Measurements from ENCODE around the gene MPV17. TPM values are rescaled to one million over a fixed set of nuclear protein-coding genes. Genes with fewer than 3 reads are reported as not detected.
A peak's percentile ranks its signal among the peaks of the same experiment; 100 is the strongest.
"Not testable (repeated sequence)": the region's sequence is repeated elsewhere in the genome, so short reads cannot be mapped to it uniquely, and the experiment has no call there.

The MPV17 gene, protein sequence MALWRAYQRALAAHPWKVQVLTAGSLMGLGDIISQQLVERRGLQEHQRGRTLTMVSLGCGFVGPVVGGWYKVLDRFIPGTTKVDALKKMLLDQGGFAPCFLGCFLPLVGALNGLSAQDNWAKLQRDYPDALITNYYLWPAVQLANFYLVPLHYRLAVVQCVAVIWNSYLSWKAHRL
- total RNA-seq, result 37.2 TPM
- long read RNA-seq, transcript MPV17-203 (8 exons, 1,005 nt), result major isoform, 29 of 38 reads
- long read RNA-seq, partial matches to known transcripts, result 1 of 38 reads
- long read RNA-seq, other reads (novel, unspliced or antisense), result 1 of 38 reads

GRCh38 chr2:27322766-27323595, at the start of gene MPV17:
MPV17 (minus strand) TSS chr2:27323097; CDS start chr2:27322517, 580 bp downstream.
- ATAC-seq (ENCODE audit: poor library complexity) (peak; percentile 95), DNase-seq (peak; percentile 94)
- intact Hi-C loops (cut with DNase I), result no loop called here

GRCh38 chr2:27370816-27371620, 48.1 kb upstream of the MPV17 start:
- peak; percentile 61 for DNase-seq
- intact Hi-C loops (cut with DNase I), result no loop called here
- peak; percentile 47 for ATAC-seq (ENCODE audit: poor library complexity)

DNA sequence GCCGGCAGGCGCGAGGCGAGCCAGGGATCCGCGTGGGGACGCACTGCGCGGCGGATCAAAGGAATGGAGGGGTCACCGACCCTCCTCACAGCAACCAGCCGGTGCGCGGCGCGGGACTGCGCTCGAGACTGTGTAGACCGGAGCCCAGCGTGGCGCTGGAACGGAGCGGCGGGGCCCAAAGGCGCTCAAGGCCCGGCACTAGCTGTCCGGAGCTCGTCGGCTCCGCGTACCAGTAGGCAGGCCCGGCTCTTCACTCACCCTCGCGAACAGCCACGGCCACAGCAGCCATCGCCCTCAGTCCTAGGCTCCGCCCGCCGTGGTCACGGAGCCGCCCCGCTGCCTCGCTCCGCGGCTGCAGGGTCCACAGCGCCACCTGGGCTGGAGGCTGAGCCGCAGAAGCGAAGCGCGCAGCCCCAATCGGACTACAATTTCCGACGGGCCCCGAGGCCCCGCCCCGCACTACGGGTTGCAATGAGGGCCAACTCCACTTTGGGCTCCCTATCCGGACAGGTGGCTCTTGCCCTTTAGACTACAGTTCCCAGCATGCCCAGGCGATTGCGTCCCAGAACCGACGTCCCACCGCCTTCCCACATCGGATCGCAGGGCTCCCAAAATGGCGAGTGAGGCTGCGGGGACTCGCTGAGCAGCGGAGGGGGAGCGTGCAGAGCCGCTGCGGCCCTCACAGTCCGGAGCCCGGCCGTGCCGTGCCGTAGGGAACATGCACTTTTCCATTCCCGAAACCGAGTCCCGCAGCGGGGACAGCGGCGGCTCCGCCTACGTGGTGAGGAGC, 47.3 kb upstream of the MPV17 start, which contains the start of the genes EIF2B4 and SNX17:
EIF2B4 (minus strand) TSS at position 313 of the 790 bp plus-strand sequence; CDS start at position 289, 24 bp downstream.
SNX17 (plus strand) TSS at position 591 of the 790 bp plus-strand sequence; CDS start at position 719, 128 bp downstream.
- peak; percentile 99 for DNase-seq
- intact Hi-C loops (cut with DNase I), result no loop called here
- peak; percentile 95 for ATAC-seq (ENCODE audit: poor library complexity)

DNA sequence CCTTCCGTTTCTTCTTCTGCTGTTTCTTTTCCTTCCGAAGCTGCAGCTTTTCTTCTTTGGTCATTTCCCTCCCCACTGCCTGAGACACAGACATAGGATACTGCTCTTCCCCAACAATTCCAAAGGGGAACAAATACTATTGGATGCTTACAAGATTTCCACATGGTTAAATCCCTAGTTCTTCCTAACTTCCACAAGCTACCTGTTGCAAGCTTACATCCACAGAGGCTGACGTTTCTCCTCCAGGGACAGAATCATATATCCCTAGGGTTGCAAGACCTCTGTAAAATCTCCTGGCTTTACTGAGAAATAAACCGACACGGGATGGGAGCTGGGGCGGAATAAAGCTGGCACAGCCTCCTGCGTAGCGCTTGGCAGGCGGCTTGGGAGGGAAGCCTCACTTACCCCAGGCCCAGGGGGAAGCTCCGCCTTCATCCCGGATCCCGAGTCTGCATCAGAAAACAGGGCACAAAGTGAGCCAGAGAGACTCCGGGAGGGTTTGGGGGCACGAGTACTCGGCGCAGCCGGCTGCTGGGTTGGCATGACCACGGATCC, 46.7 kb upstream of the MPV17 start:
- ATAC-seq (ENCODE audit: poor library complexity), result peak; percentile 48
- DNase-seq, result no peak
- intact Hi-C loops (cut with DNase I), result no loop called here

GRCh38 chr2:27363933-27364332, 41.0 kb upstream of the MPV17 start:
- no peak for ATAC-seq (ENCODE audit: poor library complexity)
- intact Hi-C loops (cut with DNase I), result no loop called here
- no peak for DNase-seq

- no peak for ATAC-seq (ENCODE audit: poor library complexity)
- no peak for DNase-seq
- intact Hi-C loops (cut with DNase I), result no loop called here
These were observed 40.0 kb upstream of the MPV17 start for GRCh38 chr2:27362678-27363420.

GRCh38 chr2:27356382-27357181, 33.7 kb upstream of the MPV17 start, which contains the start of gene GTF3C2:
GTF3C2 (minus strand) TSS chr2:27356764; CDS start chr2:27343554, 13,210 bp downstream.
- intact Hi-C loops (cut with DNase I), result no loop called here
- DNase-seq (peak; percentile 96), ATAC-seq (ENCODE audit: poor library complexity) (peak; percentile 99)

GRCh38 chr2:27356056-27356381, 33.1 kb upstream of the MPV17 start:
- intact Hi-C loops (cut with DNase I), result no loop called here
- peak; percentile 63 for DNase-seq

GRCh38 chr2:27354597-27354927, 31.7 kb upstream of the MPV17 start:
- intact Hi-C loops (cut with DNase I), result no loop called here
- ATAC-seq (ENCODE audit: poor library complexity), result no peak
- no peak for DNase-seq

More at GRCh38 chr2:27356056-27356381, 33.1 kb upstream of the MPV17 start:
- ATAC-seq (ENCODE audit: poor library complexity), result peak; percentile 10

- ATAC-seq (ENCODE audit: poor library complexity) (no peak), DNase-seq (no peak)
- intact Hi-C loops (cut with DNase I), result no loop called here
These were observed 31.1 kb upstream of the MPV17 start for GRCh38 chr2:27353762-27354596.

DNA sequence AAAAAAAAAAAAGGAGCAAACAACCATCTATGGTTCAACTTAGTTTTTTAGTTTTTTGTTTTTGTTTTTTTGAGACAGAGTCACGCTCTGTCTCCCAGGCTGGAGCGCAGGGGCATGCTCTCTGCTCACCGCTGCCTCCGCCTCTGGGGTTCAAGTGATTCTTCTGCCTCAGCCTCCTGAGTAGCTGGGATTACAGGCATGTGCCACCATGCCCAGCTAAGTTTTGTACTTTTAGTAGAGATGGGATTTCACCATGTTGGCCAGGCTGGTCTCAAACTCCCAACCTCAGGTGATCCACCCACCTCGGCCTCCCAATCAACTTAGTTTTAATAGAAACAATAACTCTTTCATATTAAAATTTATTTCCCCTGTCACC, 30.5 kb upstream of the MPV17 start:
- DNase-seq; intact Hi-C loops (cut with DNase I); ATAC-seq (ENCODE audit: poor library complexity): not testable (repeated sequence)

GRCh38 chr2:27351802-27352598, 29.1 kb upstream of the MPV17 start:
- DNase-seq (no peak), ATAC-seq (ENCODE audit: poor library complexity) (no peak)
- intact Hi-C loops (cut with DNase I), result no loop called here

DNA sequence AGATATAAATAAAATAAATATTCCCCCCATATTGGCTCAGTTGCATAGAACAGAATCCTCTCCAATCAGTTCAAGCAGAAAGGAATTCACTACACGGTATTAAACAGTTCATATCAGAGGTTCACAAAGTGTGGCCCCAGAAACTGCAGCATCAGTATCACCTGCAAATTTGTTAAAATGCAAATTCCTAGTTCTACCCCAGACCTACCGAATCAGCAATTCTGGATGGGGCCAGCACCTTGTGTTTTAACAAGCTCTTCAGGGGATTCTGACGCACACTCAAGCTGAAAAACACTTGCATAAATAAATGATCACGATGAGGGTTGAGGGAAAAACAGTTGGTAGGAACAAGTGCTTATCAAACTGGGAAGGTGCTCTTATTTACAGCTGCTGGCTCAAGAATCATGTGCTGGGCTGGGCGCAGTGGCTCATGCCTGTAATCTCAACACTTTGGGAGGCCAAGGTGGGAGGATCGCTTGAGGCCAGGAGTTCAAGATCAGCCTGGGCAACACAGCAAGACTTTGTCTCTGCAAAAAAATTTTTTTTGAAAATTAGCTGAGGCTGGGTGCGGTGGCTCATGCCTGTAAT, 27.3 kb upstream of the MPV17 start:
- DNase-seq, result no peak
- intact Hi-C loops (cut with DNase I), result no loop called here
- no peak for ATAC-seq (ENCODE audit: poor library complexity)

DNA sequence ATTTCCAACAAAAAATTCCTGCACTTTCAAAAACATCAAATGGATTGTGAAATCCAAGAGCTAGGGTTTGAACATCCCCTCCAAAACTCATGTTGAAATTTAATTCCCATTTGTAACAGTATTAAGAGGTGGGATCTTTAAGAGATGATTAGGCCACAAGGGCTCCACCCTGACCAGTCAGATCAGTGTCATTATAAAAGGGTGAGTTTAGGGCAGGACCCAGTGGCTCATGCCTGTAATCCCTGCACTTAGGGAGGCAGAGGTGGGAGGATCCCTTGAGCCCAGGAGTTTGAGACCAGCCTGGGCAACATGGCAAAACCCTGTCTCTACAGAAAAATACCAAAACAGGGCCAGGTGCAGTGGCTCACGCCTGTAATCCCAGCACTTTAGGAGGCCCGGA, 24.7 kb upstream of the MPV17 start:
- no peak for DNase-seq
- intact Hi-C loops (cut with DNase I), result no loop called here
- no peak for ATAC-seq (ENCODE audit: poor library complexity)

- intact Hi-C loops (cut with DNase I), result no loop called here
- ATAC-seq (ENCODE audit: poor library complexity), result no peak
These were observed 13.3 kb upstream of the MPV17 start for GRCh38 chr2:27336173-27336572.

More at GRCh38 chr2:27336173-27336572, 13.3 kb upstream of the MPV17 start:
- no peak for DNase-seq

Measured in Right ventricle myocardium superior (tissue), 1 donor.